IPS DF 19.7 (cell line): ENCODE measurements around the gene KDM4C.

Source experiments
- DNase-seq: peaks from one replicate; pipeline ENCODE4 v3.0.0-alpha.2; 2013; ENCODE audit warnings: low read depth, low spot score

The KDM4C gene

GRCh38 chr9:6904371-6904770, 146.6 kb downstream of the KDM4C start:
- DNase-seq, result no peak

- DNase-seq, result no peak
Measured at GRCh38 chr9:6905850-6906375, 148.1 kb downstream of the KDM4C start.

GRCh38 chr9:6907772-6908381, 150.1 kb downstream of the KDM4C start:
- DNase-seq, result no peak

GRCh38 chr9:6909181-6909580, 151.4 kb downstream of the KDM4C start:
- DNase-seq, result no peak

- DNase-seq, result no peak
Measured at GRCh38 chr9:6910032-6910431, 152.3 kb downstream of the KDM4C start.

- DNase-seq, result no peak
Measured at GRCh38 chr9:6910497-6910896, 152.7 kb downstream of the KDM4C start.

- no peak for DNase-seq
Measured at GRCh38 chr9:6911901-6912638, 154.3 kb downstream of the KDM4C start.

GRCh38 chr9:6915635-6916034, 157.9 kb downstream of the KDM4C start:
- DNase-seq, result no peak

- DNase-seq, result no peak
Measured at GRCh38 chr9:6917162-6917561, 159.4 kb downstream of the KDM4C start.

- no peak for DNase-seq
Measured at GRCh38 chr9:6920041-6920440, 162.3 kb downstream of the KDM4C start.

GRCh38 chr9:6921315-6921714, 163.5 kb downstream of the KDM4C start:
- DNase-seq, result no peak

- DNase-seq, result no peak
Measured at GRCh38 chr9:6922124-6922676, 164.4 kb downstream of the KDM4C start.

GRCh38 chr9:6922680-6923079, 164.9 kb downstream of the KDM4C start:
- no peak for DNase-seq

- DNase-seq, result no peak
Measured at GRCh38 chr9:6923086-6923485, 165.3 kb downstream of the KDM4C start.

GRCh38 chr9:6924149-6924548, 166.4 kb downstream of the KDM4C start:
- no peak for DNase-seq

- no peak for DNase-seq
Measured at GRCh38 chr9:6924988-6925563, 167.3 kb downstream of the KDM4C start.

- DNase-seq, result no peak
Measured at GRCh38 chr9:6925836-6926235, 168.1 kb downstream of the KDM4C start.

- no peak for DNase-seq
Measured at GRCh38 chr9:6926436-6926835, 168.7 kb downstream of the KDM4C start.

- DNase-seq, result no peak
Measured at GRCh38 chr9:6927838-6928237, 170.1 kb downstream of the KDM4C start.

GRCh38 chr9:6928863-6929262, 171.1 kb downstream of the KDM4C start:
- no peak for DNase-seq

GRCh38 chr9:6929441-6930215, 171.9 kb downstream of the KDM4C start:
- DNase-seq, result no peak

GRCh38 chr9:6930827-6931226, 173.1 kb downstream of the KDM4C start:
- no peak for DNase-seq
